Endothelial cell of umbilical vein (primary cell): ENCODE measurements around the gene PSAPL1. TPM values are rescaled to one million over a fixed set of nuclear protein-coding genes. Genes with fewer than 3 reads are reported as not detected.

Experiments
- BruUV-seq: library from RNA; stranded (reverse); fragments of 400-500 nt; replicated peaks from 2 replicates; lab custom pipeline; 2021; lab: Mats Ljungman, UMichigan
- CTCF ChIA-PET: fragments of 300-600, 350-600 bp; sonication (Branson Sonifier 250); formaldehyde crosslinking; loops from one replicate; lab custom pipeline; 2021; ENCODE audit warnings: antibody characterized with exemption, inconsistent platforms; lab: Charles Lee
- POLR2A ChIA-PET: fragments of 300-600, 350-600 bp; sonication (Branson Sonifier 250); formaldehyde crosslinking; loops from one replicate; lab custom pipeline; 2021; ENCODE audit warnings: antibody characterized with exemption, inconsistent platforms; lab: Charles Lee
- DNase-seq: peaks from one replicate; pipeline ENCODE4 v3.0.0-alpha.2; 2011; ENCODE audit warnings: low read depth, low spot score
- FAIRE-seq: peaks from 2 replicates; lab custom pipeline; 2011; peaks lifted over from hg19 to GRCh38; lab: Jason Lieb, UNC
- H2AFZ ChIP-seq: 2 replicates; pipeline ENCODE4 v1.6.0; 2012; ENCODE audit warnings: low read depth, low read length, control low read depth, inconsistent platforms
- H3K27ac ChIP-seq: 2 replicates; pipeline ENCODE4 v1.5.1; 2011; ENCODE audit warnings: low read depth, mild to moderate bottlenecking, control low read depth, low read length, moderate library complexity; ENCODE audit not compliant: insufficient read depth
- H3K27me3 ChIP-seq, 2 experiments: 2 replicates each; pipeline versions ENCODE4 v1.6.0 to v1.6.1; 2011; ENCODE audit warnings: low read length in 2 of 2, mixed read lengths in 1 of 2; ENCODE audit not compliant: control insufficient read depth in 2 of 2, insufficient read depth in 2 of 2
- H3K36me3 ChIP-seq, 2 experiments: 2 replicates in 1 of 2; 3 replicates in 1 of 2; pipeline ENCODE4 v1.5.1; 2011; ENCODE audit warnings: low read length in 2 of 2, mild to moderate bottlenecking in 1 of 2, moderate library complexity in 1 of 2; ENCODE audit not compliant: control insufficient read depth in 2 of 2, insufficient read depth in 2 of 2; ENCODE audit errors: extremely low read depth in 1 of 2
- H3K4me1 ChIP-seq: 3 replicates; pipeline ENCODE4 v1.5.1; 2011; ENCODE audit warnings: mild to moderate bottlenecking, low read length; ENCODE audit not compliant: control insufficient read depth, insufficient read depth; ENCODE audit errors: extremely low read depth
- H3K4me2 ChIP-seq: 2 replicates; pipeline ENCODE4 v1.6.1; 2011; ENCODE audit warnings: low read length, control low read depth, mixed read lengths; ENCODE audit not compliant: insufficient read depth
- H3K4me3 ChIP-seq, 3 experiments: fragments of 200-600 bp in 1 of 3; sonication (generic), shearing (Covaris generic) in 1 of 3; replicated peaks in 1 of 3; 2 replicates each; pipeline ENCODE4 v1.5.1; 2011 to 2016; ENCODE audit warnings: control low read depth in 3 of 3, low read length in 3 of 3, mild to moderate bottlenecking in 2 of 3, inconsistent platforms in 1 of 3, low read depth in 1 of 3, moderate library complexity in 1 of 3; ENCODE audit not compliant: insufficient read depth in 1 of 3
- H3K79me2 ChIP-seq: 2 replicates; pipeline ENCODE4 v1.6.0; 2012; ENCODE audit warnings: low read length, inconsistent platforms; ENCODE audit not compliant: control insufficient read depth, insufficient read depth
- H3K9ac ChIP-seq: replicated peaks from 2 replicates; pipeline ENCODE3; 2011; ENCODE audit warnings: low read length, control low read depth; ENCODE audit not compliant: insufficient read depth; ENCODE audit errors: extremely low read depth
- H3K9me1 ChIP-seq: replicated peaks from 3 replicates; pipeline ENCODE4 v1.6.0; 2011; ENCODE audit warnings: mild to moderate bottlenecking, low read length; ENCODE audit not compliant: control insufficient read depth, insufficient read depth; ENCODE audit errors: extremely low read depth
- H3K9me3 ChIP-seq: replicated peaks from 2 replicates; pipeline ENCODE4 v1.5.1; 2012; ENCODE audit warnings: low read length, inconsistent platforms; ENCODE audit not compliant: control insufficient read depth, insufficient read depth
- H4K20me1 ChIP-seq: replicated peaks from 2 replicates; pipeline ENCODE3; 2011; ENCODE audit warnings: mild to moderate bottlenecking, low read length; ENCODE audit not compliant: control insufficient read depth, insufficient read depth; ENCODE audit errors: extremely low read depth
- CTCF ChIP-seq, 2 donors: IDR thresholded peaks; 1 replicate in 1 of 2; 2 replicates in 1 of 2; pipeline ENCODE4 v1.5.1; 2011; ENCODE audit warnings: low read length in 2 of 2, mild to moderate bottlenecking in 2 of 2, moderate library complexity in 2 of 2, control low read depth in 1 of 2, inconsistent platforms in 1 of 2, low read depth in 1 of 2; ENCODE audit not compliant: insufficient read depth in 1 of 2; ENCODE audit errors: extremely low read depth in 1 of 2
- EZH2 ChIP-seq: IDR thresholded peaks from 2 replicates; pipeline ENCODE4 v1.6.1; 2012; ENCODE audit warnings: borderline replicate concordance, low read depth, mild to moderate bottlenecking, moderate library complexity, low read length, inconsistent platforms; ENCODE audit not compliant: severe bottlenecking
- FOS ChIP-seq: IDR thresholded peaks from 2 replicates; pipeline ENCODE4 v1.6.1; 2011; ENCODE audit warnings: mild to moderate bottlenecking, low read length, moderate library complexity, borderline replicate concordance; ENCODE audit not compliant: insufficient read depth
- GATA2 ChIP-seq: IDR thresholded peaks from 2 replicates; pipeline ENCODE4 v1.7.0; 2011; ENCODE audit warnings: low read depth, mild to moderate bottlenecking, moderate library complexity, mixed read lengths, low read length; ENCODE audit not compliant: insufficient read length, insufficient read depth
- JUN ChIP-seq: IDR thresholded peaks from 2 replicates; pipeline ENCODE4 v1.6.1; 2011; ENCODE audit warnings: borderline replicate concordance, low read depth; ENCODE audit not compliant: insufficient read length, insufficient read depth
- MAX ChIP-seq: IDR thresholded peaks from 2 replicates; pipeline ENCODE4 v1.6.1; 2011; ENCODE audit not compliant: insufficient read depth, insufficient read length
- MYC ChIP-seq: IDR thresholded peaks from one replicate; pipeline ENCODE4 v1.6.1; 2011; ENCODE audit warnings: mild to moderate bottlenecking, low read depth, low read length
- POLR2A ChIP-seq: IDR thresholded peaks from 2 replicates; pipeline ENCODE4 v1.6.1; 2012; ENCODE audit warnings: low read depth, mild to moderate bottlenecking, control low read depth, low read length
- POLR2AphosphoS5 ChIP-seq: IDR thresholded peaks from 2 replicates; pipeline ENCODE4 v1.6.1; 2012; ENCODE audit warnings: low read depth, mild to moderate bottlenecking, control low read depth, low read length, moderate library complexity; ENCODE audit not compliant: insufficient read depth
- dilution Hi-C: fragments of 300-500 bp; cut with MboI; formaldehyde crosslinking; loops from one replicate; pipeline ENCODE4 v1.15.0; 2019; ENCODE audit warnings: low sequenced_read_pairs; ENCODE audit not compliant: extremely low pct_ligation_motif_present
- intact Hi-C: fragments of 100-400 bp; cut with micrococcal nuclease; formaldehyde crosslinking; loops from one replicate; pipeline ENCODE4 v1.10.0; 2022
- polyA plus RNA-seq, 4 experiments: library from polyadenylated mRNA; depleted of rRNA in 3 of 4; stranded (reverse) in 3 of 4; unstranded in 1 of 4; fragments of >200 nt; gene quantifications; 2 replicates each; pipeline versions ENCODE4 v1.2.1 to v1.2.3, GENCODE V29; 2011 to 2012; ENCODE audit warnings: missing spikeins in 1 of 4
- total RNA-seq: library from RNA; stranded (reverse); gene quantifications from 2 replicates; pipeline ENCODE4 v1.2.3, GENCODE V29; 2021

PSAPL1 gene
- total and polyA plus RNA-seq, 2 donors (not counting 3 experiments of a cell fraction or from before 2014, with no cell fraction given): not detected

GRCh38 chr4:7387925-7388324 lies 46.8 kb downstream of the PSAPL1 start:
- H3K36me3 ChIP-seq: no peaks in the 10 kb centered on the region
- no peaks in the 10 kb centered on the region for H3K9me1 ChIP-seq
- ChIA-PET CTCF (no interaction called here), POLR2A (no interaction called here)
- no peaks in the 10 kb centered on the region for H3K27me3 ChIP-seq
- H3K27ac ChIP-seq: no peak overlapping the region
- dilution Hi-C loops: no loop called here
- DNase-seq (no peak), FAIRE-seq (no peak)
- H3K9me3 ChIP-seq: no peaks in the 10 kb centered on the region
- BruUV-seq: no TSS peak
- H3K4me1 ChIP-seq: no peaks in the 10 kb centered on the region
- TF ChIP-seq POLR2AphosphoS5 (no peak), GATA2 (no peak), JUN (no peak), POLR2A (no peak), FOS (no peak), MAX (no peak), CTCF (IDR thresholded peaks at IDR 0.05; ENCODE audit: extremely low read depth in 1 of 2, insufficient read depth in 1 of 2, low read depth in 1 of 2, low read length in 2 of 2) (no peak), EZH2 (no peak), MYC (no peak)
- intact Hi-C loops: no loop called here
- no peak overlapping the region for H2AFZ ChIP-seq
- no peak overlapping the region for H3K4me3 ChIP-seq
- no peaks in the 10 kb centered on the region for H3K79me2 ChIP-seq
- no peak overlapping the region for H3K9ac ChIP-seq
- no peaks in the 10 kb centered on the region for H4K20me1 ChIP-seq
- no peak overlapping the region for H3K4me2 ChIP-seq
